HL-60 (cell line): ENCODE measurements around the gene FBLN5.

Experiments
- CTCF ChIP-seq: IDR thresholded peaks from one replicate; pipeline ENCODE4 v1.5.1; 2011; ENCODE audit warnings: low read length, control low read depth, inconsistent platforms; ENCODE audit not compliant: insufficient read depth
- GABPA ChIP-seq: IDR thresholded peaks from 2 replicates; pipeline ENCODE4 v1.6.1; 2012; ENCODE audit warnings: low read depth
- POLR2AphosphoS5 ChIP-seq: IDR thresholded peaks from 2 replicates; pipeline ENCODE4 v1.6.1; 2012; ENCODE audit warnings: low read depth

- no peak for TF ChIP-seq CTCF
- no peak for TF ChIP-seq POLR2AphosphoS5
- TF ChIP-seq GABPA = no peak
Observed at GRCh38 chr14:91918186-91918883, 29.2 kb downstream of the FBLN5 start.
